Thyroid gland (tissue), 4 donors: ENCODE measurements around the gene SUGP2. TPM values are rescaled to one million over a fixed set of nuclear protein-coding genes. Genes with fewer than 3 reads are reported as not detected.

Experiments used
- DNase-seq, 2 donors: peaks; one replicate each; pipeline ENCODE4 v3.0.0-alpha.2; 2019
- H3K27ac ChIP-seq, 3 donors: fragments of 200-600 bp; sonication (generic); 1 replicate in 2 of 3; 2 replicates in 1 of 3; pipeline ENCODE4 v1.5.1; 2016 to 2019; ENCODE audit warnings: mild to moderate bottlenecking in 1 of 3, moderate library complexity in 1 of 3
- H3K27me3 ChIP-seq: fragments of 200-600 bp; sonication (generic); one replicate; pipeline ENCODE4 v1.5.1; 2019
- H3K36me3 ChIP-seq, 2 donors: fragments of 200-600 bp; sonication (generic); one replicate each; pipeline ENCODE4 v1.5.1; 2016 to 2019
- H3K4me1 ChIP-seq, 2 donors: fragments of 200-600 bp; sonication (generic); one replicate each; pipeline ENCODE4 v1.5.1; 2017 to 2019
- H3K4me3 ChIP-seq, 3 donors: fragments of 200-600 bp; sonication (generic); replicated peaks in 1 of 3; 1 replicate in 2 of 3; 2 replicates in 1 of 3; pipeline ENCODE4 v1.5.1; 2016; ENCODE audit warnings: mild to moderate bottlenecking in 1 of 3
- H3K9me3 ChIP-seq: fragments of 200-600 bp; sonication (generic); one replicate; pipeline ENCODE4 v1.5.1; 2017
- CTCF ChIP-seq, 6 experiments: fragments of 200-600 bp in 3 of 6; fragments of 450-650 bp in 3 of 6; sonication (generic) in 3 of 6; IDR thresholded peaks; one replicate each; pipeline ENCODE4 v1.5.1; 2016 to 2019; ENCODE audit warnings: antibody characterized with exemption in 6 of 6, mild to moderate bottlenecking in 2 of 6, inconsistent platforms in 1 of 6, moderate library complexity in 1 of 6
- POLR2A ChIP-seq, 2 donors: fragments of 450-650 bp; IDR thresholded peaks; one replicate each; pipeline ENCODE4 v1.6.1; 2017; ENCODE audit warnings: antibody characterized with exemption in 2 of 2, mild to moderate bottlenecking in 2 of 2, moderate library complexity in 1 of 2
- WGBS, 2 donors: methylation state at CpG; one replicate each; pipeline ENCODE4 v1.1.5; 2017; 5-methylcytosine and 5-hydroxymethylcytosine counted together
- intact Hi-C: fragments of 100-400 bp; cut with DNase I; formaldehyde crosslinking; loops from one replicate; pipeline ENCODE4 v1.15.1; 2023
- total RNA-seq, 4 donors: library from RNA; depleted of rRNA; stranded (reverse); fragments of >200 nt; gene quantifications; one replicate each; pipeline ENCODE4 v1.2.3, GENCODE V29; 2016

The SUGP2 gene
- total RNA-seq, 4 donors from 2014 or later, result 70.3 to 93.5 (median 82.2) TPM

- peak; percentile 42 to 55 for DNase-seq
- TF ChIP-seq CTCF (IDR thresholded peaks at IDR 0.05) (no peak), POLR2A (IDR thresholded peaks at IDR 0.05) (no peak)
- H3K4me1 ChIP-seq, result peaks cover 11 to 28% of the 10 kb centered on the region in 2 donors
- peaks cover 0 to 3% of the 10 kb centered on the region in 2 donors for H3K36me3 ChIP-seq
- H3K9me3 ChIP-seq, result no peaks in the 10 kb centered on the region
- H3K27ac ChIP-seq, result peak overlapping the region in 1 of 3 donors; percentile 97
- intact Hi-C loops, result no loop called here
- peak overlapping the region in 2 of 3 donors; percentile 57 to 75 for H3K4me3 ChIP-seq
- 6 to 8% methylated on average over 10 of the region's 10 CpGs for WGBS, 2 donors
- H3K27me3 ChIP-seq, result no peaks in the 10 kb centered on the region
Observed at GRCh38 chr19:19034204-19034624, 897 bp upstream of the SUGP2 start.

GRCh38 chr19:19033176-19033425, 216 bp downstream of the SUGP2 start:
- Histone ChIP-seq H3K27ac (peak overlapping the region in 2 of 3 donors; percentile 76 to 97), H3K4me1 (peaks cover 11 to 30% of the 10 kb centered on the region in 2 donors), H3K27me3 (no peaks in the 10 kb centered on the region), H3K4me3 (peak overlapping the region; percentile 57 to 98 (median 75)), H3K36me3 (peaks cover 5 to 10% of the 10 kb centered on the region in 2 donors), H3K9me3 (no peaks in the 10 kb centered on the region)
- WGBS, 2 donors, result 0% methylated on average over 8 of the region's 32 CpGs
- DNase-seq, result no peak
- no peak for TF ChIP-seq CTCF (IDR thresholded peaks at IDR 0.05)
- no peak for TF ChIP-seq POLR2A (IDR thresholded peaks at IDR 0.05)
- intact Hi-C loops, result no loop called here

- H3K27ac ChIP-seq, result peak overlapping the region in 2 of 3 donors; percentile 76 to 97
- intact Hi-C loops, result no loop called here
- DNase-seq, result peak; percentile 95 to 96
Observed at GRCh38 chr19:19032420-19033175, 719 bp downstream of the SUGP2 start.

GRCh38 chr19:19031891-19032290, 1.4 kb downstream of the SUGP2 start:
- Histone ChIP-seq H3K9me3 (no peaks in the 10 kb centered on the region), H3K27me3 (no peaks in the 10 kb centered on the region), H3K36me3 (peaks cover 5 to 10% of the 10 kb centered on the region in 2 donors), H3K27ac (peak overlapping the region in 2 of 3 donors; percentile 49 to 76), H3K4me3 (no peak overlapping the region), H3K4me1 (peaks cover 23 to 37% of the 10 kb centered on the region in 2 donors)
- no peak for DNase-seq
- TF ChIP-seq CTCF (IDR thresholded peaks at IDR 0.05) (no peak), POLR2A (IDR thresholded peaks at IDR 0.05) (no peak)
- intact Hi-C loops, result no loop called here
- WGBS, 2 donors, result 72 to 73% methylated on average over 5 of the region's 5 CpGs

More at GRCh38 chr19:19032420-19033175, 719 bp downstream of the SUGP2 start:
- H3K4me1 ChIP-seq, result peaks cover 16 to 35% of the 10 kb centered on the region in 2 donors
- 2 to 5% methylated on average over 27 to 31 of the region's 31 CpGs for WGBS, 2 donors
- peak overlapping the region; percentile 57 to 98 (median 75) for H3K4me3 ChIP-seq
- H3K9me3 ChIP-seq, result no peaks in the 10 kb centered on the region
- peaks cover 5 to 10% of the 10 kb centered on the region in 2 donors for H3K36me3 ChIP-seq
- H3K27me3 ChIP-seq, result no peaks in the 10 kb centered on the region
- TF ChIP-seq POLR2A (IDR thresholded peaks at IDR 0.05) (peak in 1 of 2 donors; percentile 39), CTCF (IDR thresholded peaks at IDR 0.05) (no peak)

- Histone ChIP-seq H3K4me1 (peaks cover 50 to 55% of the 10 kb centered on the region in 2 donors), H3K36me3 (peaks cover 5 to 10% of the 10 kb centered on the region in 2 donors), H3K9me3 (no peaks in the 10 kb centered on the region), H3K27ac (no peak overlapping the region), H3K4me3 (no peak overlapping the region), H3K27me3 (no peaks in the 10 kb centered on the region)
- 92 to 94% methylated on average over 9 of the region's 9 CpGs for WGBS, 2 donors
- TF ChIP-seq CTCF (IDR thresholded peaks at IDR 0.05) (no peak), POLR2A (IDR thresholded peaks at IDR 0.05) (no peak)
- DNase-seq, result no peak
- intact Hi-C loops, result no loop called here
Observed at GRCh38 chr19:19028526-19028925, 4.8 kb downstream of the SUGP2 start.
